IMR-90 (cell line): ENCODE measurements around the gene TMPRSS13.

Experiments
- BHLHE40 ChIP-seq: fragments of 150-350 bp; IDR thresholded peaks from 2 replicates; pipeline ENCODE4 v1.6.1; 2016; ENCODE audit warnings: mild to moderate bottlenecking, low read depth, low read length
- CEBPB ChIP-seq: IDR thresholded peaks from 2 replicates; pipeline ENCODE4 v1.6.1; 2012; ENCODE audit warnings: low read depth, low read length, improper control_type of control experiment
- CHD1 ChIP-seq: IDR thresholded peaks from 2 replicates; pipeline ENCODE4 v1.6.1; 2012; ENCODE audit warnings: low read depth, low read length, improper control_type of control experiment
- MAFK ChIP-seq: IDR thresholded peaks from 2 replicates; pipeline ENCODE4 v1.6.1; 2012; ENCODE audit warnings: low read depth, low read length, improper control_type of control experiment
- NFE2L2 ChIP-seq: fragments of 150-350 bp; IDR thresholded peaks from 2 replicates; pipeline ENCODE4 v1.6.1; 2016; ENCODE audit warnings: low read depth, mild to moderate bottlenecking, low read length
- RAD21 ChIP-seq: IDR thresholded peaks from 2 replicates; pipeline ENCODE4 v1.6.1; 2012; ENCODE audit warnings: low read length, improper control_type of control experiment
- TF ChIP-seq, protein P1 (sequence below): conservative IDR thresholded peaks from 2 replicates; pipeline ENCODE4 v1.5.1; 2012; ENCODE audit warnings: mild to moderate bottlenecking, low read depth, low read length, improper control_type of control experiment

DNA sequence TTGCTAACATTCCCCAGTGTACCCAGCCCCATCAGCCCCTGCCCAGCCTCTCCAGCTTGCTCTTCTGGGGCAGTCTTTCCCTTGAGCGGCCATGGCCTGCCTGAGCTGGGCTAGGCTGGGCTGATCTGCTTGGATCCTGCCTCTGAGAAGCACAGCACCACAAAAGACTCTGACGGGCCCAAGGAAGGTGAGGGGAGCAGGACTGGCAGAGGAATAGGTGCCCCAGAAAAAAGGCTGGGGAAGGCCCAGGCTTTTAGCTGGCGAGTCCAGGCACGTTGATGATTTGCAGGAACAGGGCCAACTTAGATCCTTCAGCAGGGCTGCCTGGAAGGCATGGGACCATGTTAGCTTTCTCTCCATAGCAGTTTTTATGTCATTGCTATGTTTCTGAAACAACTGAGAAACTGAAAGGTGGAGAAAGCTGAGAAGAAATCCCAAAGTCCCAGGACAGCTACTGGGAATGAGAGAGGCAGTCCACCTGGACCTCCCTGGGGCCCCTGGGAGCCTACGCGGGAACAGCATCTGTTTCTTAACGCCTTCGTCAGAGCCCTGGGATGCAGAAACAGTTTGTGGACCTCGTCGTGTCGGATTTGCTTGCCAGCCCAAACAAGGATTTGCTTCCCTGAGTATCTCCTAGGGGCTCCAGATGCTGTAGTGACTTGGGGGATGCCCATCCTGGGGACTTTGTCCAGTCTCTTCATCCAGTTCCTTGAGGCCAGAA is 28.3 kb downstream of the TMPRSS13 start:
- TF ChIP-seq CEBPB: no peak
- TF ChIP-seq, protein P1, sequence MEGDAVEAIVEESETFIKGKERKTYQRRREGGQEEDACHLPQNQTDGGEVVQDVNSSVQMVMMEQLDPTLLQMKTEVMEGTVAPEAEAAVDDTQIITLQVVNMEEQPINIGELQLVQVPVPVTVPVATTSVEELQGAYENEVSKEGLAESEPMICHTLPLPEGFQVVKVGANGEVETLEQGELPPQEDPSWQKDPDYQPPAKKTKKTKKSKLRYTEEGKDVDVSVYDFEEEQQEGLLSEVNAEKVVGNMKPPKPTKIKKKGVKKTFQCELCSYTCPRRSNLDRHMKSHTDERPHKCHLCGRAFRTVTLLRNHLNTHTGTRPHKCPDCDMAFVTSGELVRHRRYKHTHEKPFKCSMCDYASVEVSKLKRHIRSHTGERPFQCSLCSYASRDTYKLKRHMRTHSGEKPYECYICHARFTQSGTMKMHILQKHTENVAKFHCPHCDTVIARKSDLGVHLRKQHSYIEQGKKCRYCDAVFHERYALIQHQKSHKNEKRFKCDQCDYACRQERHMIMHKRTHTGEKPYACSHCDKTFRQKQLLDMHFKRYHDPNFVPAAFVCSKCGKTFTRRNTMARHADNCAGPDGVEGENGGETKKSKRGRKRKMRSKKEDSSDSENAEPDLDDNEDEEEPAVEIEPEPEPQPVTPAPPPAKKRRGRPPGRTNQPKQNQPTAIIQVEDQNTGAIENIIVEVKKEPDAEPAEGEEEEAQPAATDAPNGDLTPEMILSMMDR: no peak
- TF ChIP-seq NFE2L2: no peak
- no peak for TF ChIP-seq RAD21
- TF ChIP-seq MAFK: no peak
- no peak for TF ChIP-seq CHD1
- no peak for TF ChIP-seq BHLHE40
